GM18502 (cell line): ENCODE data around the gene RNU1-4.
A peak's percentile ranks its signal among the peaks of the same experiment; 100 is the strongest.
"Not testable (repeated sequence)": the region's sequence is repeated elsewhere in the genome, so short reads cannot be mapped to it uniquely, and the experiment has no call there.

Experiments
- ATAC-seq: cut with Tn5 transposase; IDR thresholded peaks from one replicate; pipeline ENCODE4 v1.9.1; 2021; ENCODE audit warnings: mild to moderate bottlenecking; ENCODE audit not compliant: unreplicated experiment, poor library complexity

RNU1-4 gene

DNA sequence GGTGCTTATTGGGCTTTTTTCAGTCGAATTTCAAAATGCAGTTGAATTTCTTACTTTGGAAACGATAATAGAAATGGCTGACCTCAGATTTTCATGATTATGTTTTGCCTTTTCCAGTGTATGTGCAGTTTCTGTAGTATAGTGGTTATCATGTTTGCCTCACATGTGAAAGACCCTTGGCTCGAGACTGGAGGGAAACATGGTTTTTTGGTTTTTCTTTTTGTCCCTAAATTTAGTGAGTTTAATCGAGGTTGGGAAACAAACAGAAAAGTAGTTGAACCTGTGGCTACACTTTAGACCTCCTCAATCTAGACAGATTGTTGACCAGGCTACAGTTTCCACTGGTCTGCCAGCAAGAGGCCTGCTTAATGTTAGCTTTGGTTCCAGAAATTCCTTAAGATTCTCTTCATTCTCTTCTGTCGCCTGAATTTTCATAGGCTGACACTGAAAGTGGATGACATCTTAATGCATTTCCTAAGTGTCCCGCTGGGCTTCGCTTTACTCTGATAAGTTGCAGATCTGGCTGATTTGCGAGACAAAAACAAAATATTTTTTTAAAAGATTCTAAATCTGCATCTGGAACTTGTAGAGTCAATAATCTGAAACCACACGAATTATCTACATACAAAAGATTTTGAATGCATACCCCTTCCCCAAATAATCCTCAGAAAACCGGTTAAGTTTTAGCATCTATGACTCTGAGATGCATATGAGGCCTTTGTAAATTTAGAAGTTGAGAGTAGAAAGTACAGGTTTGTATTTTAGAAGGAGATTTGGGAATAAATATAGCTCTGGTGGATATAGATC is 14.7 kb upstream of the RNU1-4 start:
- ATAC-seq: not testable (repeated sequence)

DNA sequence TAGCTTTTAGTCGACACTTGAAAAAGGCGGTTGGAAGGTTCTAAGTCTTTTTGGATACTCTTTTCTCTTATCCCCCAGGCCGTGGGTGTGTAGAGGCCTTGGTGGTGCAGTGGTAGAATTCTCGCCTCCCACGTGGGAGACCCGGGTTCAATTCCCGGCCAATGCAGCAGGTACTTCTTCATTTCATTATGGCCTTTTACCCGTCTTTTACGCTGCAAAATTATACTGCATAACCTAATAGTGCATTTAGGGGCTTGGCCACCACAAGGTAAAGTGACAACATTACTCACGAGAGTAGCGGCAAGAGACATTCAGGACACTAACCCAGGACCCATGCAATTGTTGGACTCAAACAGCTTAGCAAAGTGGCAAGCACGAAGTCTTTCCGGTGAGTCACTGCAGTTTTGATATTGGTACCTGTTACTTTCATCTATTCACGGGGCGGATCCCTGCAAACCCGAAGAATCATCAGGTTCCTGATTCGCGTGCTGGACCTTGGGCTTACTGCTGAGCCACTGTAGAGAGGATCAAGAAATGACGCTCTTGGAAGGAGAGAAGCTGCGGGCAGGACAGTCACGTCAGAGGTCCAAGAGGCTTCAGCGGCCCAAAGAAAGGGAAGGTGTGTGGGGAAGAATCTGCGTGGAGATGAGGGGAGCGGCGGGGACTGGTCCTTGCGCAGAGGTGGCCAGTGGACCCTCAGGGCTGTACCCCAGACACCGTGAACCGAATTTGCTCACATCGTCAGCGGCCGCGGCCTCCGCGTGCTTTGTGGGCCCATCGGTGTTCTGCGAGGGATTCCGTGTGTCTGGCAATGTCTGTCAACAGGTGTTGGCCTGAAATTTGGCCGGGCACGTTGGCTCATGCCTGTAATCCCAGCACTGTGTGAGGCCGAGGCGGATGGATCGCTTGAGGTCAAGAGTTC is 12.9 kb upstream of the RNU1-4 start:
- peak; percentile 57 for ATAC-seq

DNA sequence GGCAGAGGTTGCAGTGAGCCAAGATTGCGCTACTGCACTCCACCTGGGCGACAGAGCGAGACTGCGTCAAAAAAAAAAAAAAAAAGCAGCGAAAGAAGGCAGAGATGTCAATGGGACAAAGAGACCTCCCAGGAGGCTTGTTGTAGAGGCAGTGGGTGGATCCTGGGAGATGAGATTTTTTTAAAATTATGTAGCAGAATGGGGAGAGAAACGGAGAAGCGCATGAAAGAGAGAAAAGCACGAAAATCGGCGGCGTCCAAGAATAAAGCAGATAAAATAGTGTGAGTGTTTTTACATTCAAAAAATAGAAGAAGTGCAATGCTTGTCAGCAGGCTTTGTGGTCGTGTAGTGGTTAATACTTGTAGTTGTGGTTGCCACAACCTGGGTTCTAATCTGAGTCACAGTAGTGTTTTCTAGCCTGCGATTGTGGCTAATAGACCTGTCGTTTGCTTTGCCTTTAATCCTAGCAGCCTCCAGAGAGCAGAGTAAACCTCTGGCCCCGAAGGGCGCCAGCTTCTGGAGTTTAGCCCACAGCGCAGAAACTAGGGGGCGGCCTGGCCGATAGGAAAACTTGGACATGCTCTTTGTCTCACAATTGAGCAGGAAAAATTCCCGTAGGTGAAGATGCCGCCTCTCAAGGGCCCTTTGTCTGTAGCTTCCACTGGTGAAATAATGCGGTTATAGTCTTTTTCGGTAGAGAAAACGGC is 11.9 kb upstream of the RNU1-4 start:
- peak; percentile 61 for ATAC-seq

DNA sequence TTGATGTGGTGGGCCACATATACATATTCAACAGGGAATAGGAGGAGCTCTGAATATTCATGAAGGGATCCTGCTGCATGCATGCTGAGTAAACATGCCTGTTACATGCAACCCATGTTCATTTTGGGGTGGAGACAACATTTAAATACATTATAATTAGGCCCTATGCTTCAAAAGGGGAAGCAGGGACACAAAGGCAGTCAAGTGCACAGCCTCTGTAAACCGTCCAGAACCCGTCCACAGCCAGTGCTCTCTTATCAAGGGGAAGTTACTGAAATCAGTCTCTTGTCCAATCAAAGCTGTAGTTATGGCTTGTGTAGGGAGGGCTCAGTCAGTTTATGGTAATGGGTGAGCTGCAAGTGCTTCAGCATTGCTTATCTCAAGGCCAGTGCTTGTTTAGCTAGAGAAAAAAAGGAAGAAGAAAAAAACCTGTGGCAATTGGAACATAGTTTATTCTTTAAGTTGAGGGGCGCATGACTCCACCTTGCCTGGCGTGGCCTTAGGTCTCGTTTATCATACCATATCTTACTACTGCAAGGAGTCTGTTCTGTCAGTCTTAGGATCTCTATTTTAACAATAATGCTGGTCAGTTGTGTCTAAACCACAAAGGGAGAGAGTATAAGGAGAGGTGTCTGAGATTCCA is 7.9 kb upstream of the RNU1-4 start:
- ATAC-seq: not testable (repeated sequence)

DNA sequence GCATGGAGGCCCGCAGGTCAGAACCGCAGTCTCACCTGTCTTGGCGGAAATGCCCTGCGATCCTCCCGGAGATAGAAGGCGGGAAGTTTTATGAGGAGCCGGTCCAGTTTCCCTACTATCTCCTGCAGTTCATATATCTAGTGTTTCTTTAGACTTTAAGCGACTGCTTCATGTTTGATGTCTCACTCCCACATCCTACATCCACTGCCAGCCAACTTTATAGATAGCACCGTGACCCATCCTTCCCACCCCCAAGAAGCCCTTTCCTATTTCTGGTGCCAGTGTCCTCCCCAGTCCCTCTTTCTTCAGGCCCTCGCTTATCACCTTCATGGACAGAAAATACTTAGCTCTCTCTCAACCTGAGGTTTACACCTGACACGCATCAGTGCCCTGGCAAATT is 914 bp downstream of the RNU1-4 start:
- not testable (repeated sequence) for ATAC-seq

DNA sequence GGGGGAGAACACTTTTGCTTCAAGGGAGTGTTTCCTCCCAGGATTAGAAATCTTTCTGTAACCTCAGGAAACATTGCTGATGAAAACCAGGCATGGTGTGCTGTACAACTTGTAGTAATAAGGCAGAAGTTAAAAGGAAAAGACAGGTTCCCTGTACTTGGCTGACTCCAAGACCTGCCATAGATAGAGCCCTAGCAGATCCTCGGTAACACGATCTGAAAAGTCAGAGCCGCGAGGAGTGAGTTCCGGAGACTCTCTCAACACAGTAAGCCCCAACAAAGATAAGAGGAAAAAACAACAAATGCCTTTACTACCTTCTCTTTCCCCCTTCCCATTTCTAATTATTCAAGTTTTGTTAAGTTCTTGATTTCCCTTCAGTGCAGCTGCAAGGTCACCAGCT is 7.3 kb downstream of the RNU1-4 start:
- not testable (repeated sequence) for ATAC-seq

DNA sequence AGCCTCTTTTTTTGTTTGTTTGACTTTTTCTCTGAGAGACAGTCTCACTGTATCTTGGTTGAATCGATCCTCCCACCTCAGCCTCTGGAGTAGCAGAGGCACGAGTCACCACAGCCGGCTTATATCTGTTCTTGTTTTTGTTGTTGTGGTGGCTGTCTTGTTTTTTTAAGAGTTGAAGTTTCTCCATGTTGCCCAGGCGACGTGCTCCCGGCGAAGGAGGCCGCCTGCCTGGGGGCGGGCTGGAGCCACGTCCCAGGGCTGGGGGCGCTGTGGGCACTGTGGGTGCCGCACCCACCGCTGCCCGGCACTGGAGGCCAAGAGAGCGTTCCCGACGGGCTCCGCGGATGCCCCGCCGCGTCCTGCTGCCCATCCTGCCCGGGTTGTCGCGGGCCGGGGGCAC is 8.4 kb downstream of the RNU1-4 start:
- not testable (repeated sequence) for ATAC-seq

DNA sequence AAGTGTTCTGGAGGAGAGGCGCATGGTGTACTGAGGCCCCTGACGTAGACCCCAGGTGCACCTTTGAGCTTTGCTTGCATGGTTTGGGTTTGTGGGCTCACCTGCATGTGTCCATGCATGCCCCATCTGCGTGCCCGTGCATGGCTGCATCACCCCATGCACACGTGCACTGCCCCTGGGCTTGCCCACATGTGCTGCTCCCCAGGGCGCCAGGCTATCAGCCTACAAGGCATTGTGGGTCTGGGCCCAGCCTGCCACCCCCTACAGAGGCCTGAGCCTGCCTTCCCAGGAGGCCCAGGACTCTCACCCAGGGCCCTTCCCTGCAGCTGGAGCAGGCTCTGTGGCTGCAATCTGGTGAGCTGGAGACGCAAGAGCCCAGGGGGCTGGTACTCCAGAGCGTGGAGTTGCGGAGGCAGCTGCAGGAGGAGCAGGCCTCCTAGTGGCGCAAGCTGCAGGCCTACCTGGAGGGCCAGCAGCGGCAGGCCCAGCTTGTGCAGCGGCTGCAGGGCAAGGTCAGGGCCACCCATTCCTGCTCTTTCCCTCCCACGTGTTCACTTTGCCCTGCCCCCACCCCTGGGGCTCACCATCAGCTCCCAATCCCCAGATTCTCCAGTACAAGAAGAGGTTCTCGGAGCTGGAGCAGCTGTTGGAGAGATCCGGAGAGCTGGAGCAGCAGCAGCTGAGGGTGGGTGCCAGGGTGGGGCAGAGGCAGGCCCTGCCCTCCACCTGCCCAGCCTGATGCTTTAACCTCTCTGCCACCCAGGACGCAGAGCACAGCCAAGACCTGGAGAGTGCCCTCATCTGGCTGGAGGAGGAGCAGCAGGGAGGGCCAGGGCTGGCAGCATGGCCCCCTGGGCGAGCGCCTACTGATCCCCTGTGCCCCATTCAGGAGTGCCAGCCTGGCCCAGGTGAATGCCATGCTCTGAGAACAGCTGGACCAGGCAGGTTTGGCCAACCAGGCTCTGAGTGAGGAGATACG is 9.9 kb downstream of the RNU1-4 start:
- ATAC-seq: not testable (repeated sequence)

DNA sequence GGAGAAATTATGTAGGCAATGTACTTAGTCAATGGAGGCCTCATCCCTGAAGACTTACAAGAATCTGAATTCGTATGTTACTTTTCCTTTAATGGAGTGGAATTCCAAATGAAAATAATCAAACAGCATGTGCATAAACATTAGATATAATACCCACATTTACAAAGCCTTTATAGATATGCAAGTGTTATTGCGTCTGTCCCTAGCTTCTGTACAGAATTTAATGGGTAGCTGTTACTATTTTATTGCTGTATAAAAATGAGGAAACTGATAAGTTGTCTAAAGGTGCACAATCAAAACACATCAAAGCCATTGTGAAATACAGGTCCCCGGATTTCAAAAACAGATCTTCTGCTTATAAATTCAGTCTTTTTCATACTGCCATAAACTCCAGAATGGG is 12.5 kb downstream of the RNU1-4 start:
- not testable (repeated sequence) for ATAC-seq

DNA sequence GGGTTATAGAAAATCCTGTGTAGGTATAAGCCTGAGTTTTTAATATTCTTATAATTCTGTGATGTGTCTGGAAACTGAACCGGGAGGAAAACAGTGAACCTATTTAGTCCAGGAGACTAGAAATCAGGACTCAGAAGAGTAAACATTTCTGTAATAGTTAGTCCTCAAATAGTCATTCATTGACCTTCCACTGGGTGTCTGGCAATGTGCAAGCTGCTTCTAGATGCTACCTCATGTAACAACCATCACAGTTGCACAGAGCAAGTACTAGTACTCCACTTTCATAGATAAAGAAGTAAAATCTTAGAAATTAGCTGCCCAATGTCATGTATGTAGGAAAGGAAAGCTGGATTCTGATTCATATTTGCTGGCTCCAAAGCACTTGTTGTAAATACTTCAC is 15.1 kb downstream of the RNU1-4 start:
- ATAC-seq: not testable (repeated sequence)

DNA sequence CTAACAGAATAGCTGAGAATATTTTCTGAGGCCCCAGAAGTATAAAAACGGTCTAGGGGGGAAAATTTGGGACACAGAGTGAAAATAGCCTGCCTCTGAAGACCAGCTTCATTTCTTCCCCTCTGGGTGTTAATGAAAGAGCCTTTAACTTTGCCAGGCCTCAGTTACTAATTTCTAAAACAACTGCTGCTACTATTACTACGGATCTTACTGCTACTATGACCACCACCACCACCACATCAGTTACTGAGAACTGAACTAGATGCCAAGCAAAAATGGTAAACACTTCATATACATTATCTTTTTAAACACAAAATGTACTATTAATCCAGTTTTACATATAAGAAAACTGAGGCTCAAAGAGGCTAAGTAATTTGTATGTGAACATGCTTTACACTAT is 15.6 kb downstream of the RNU1-4 start:
- not testable (repeated sequence) for ATAC-seq

DNA sequence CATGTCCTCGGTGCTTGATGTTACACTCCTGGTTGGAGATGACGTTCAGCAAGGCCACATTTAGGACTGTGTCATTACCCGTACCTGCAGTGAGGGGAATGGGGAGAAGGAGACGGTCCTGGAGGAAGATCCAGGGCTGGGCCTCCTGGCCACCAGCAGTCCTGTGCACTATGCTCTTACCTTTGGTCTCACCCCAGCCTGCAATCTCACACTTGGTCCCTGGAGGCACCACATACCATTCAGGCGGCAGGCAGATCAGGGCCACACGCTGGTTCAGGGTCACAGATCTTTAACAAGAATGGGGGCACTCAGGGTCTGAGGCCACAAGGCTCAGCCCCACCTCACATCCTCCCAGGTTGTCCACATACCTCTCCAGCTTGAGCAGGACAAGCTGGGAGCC is 17.3 kb downstream of the RNU1-4 start:
- ATAC-seq: not testable (repeated sequence)

DNA sequence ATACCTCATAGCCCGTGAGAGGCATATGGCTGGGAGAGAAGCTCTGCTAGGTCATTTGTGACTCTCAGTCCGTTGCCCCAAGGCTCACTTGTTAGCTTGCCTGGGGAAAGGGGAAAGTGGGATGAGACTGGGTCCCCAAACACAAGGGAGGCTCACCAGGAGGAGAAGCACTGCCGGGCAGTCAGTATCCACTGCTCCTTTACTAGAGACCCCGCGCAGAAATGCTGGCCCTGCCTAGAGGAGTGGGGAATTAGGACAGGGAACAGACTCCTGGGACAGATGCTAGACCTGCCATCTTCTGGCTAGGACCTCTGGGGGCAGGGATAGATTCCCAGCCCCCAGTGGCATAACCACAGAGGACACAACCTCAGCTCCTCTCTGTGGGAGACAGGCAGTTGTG is 17.7 kb downstream of the RNU1-4 start:
- not testable (repeated sequence) for ATAC-seq

DNA sequence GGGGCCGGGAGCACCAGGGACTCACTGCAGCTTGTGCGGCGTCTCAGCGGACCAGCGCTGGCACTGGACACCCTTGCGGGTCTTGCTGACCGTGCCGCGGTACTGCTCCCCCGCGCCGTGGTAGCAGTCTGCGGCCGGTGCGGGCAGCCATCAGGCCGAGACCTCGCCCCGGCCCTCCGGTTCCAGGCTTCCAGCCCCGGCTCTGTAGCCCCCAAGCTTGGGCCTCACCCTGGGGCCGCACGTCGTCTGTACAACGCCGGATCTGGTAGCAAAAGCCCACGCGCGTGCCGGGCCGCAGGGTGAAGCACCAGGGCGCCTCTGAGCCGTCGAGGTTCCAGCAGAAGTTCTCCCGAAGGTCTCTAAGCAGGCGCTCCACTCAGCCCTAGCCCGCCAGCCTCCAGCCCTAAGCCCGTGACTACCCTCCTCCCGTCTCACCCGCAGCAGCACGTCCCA is 18.8 kb downstream of the RNU1-4 start:
- not testable (repeated sequence) for ATAC-seq

DNA sequence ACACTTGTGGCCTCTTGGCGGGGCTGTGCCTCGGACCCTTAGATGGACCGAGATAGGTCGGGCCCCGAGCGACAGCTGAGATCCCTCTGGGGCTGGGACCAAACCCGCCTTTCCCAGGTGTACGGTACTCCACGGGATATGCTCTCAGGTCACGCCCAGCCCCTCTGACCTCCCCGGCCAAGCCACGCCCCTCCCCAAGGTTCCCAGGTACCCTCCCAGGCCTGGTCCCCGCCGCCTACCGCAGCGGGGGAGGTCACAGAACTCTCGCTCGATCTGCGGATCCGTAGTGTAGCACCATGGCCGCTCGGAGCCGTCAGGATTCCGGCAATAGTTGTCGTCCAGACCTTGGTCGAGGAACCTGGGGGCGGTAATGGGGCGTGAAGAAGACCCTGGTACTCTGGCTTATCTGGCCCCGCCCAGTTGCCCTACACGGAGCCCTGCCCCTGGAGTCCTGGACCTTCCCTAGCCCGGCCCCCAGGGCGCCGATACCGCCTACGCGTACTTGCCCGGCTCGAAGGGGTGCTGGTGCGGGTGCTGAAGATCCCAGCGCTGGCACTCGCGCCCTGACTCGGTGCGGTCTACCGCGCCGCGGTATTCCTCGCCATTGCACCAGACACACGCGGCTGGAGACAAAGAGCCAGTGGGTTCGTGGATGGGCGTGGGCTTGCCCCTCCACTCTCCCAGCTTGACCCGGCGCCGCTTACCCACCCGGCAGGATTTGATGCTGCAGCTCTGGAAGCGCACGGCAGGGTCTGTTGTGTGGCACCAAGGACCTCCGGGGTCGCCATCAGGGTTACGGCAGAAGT is 19.5 kb downstream of the RNU1-4 start:
- ATAC-seq: not testable (repeated sequence)

DNA sequence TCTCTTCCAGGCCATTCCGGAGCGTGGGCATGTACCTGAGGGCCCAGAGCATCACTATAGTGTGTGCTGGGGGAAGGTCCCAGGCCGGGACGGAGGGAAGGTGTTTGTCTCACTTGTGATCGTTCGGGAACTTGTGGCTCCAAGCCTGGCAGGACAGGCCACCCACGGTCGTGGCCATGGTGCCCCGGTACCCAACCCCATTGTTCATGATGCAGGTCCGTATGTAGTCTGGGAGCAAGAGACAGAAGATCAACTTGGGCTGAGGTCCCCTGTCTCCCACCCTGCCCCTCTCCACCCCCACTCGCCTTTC is 20.1 kb downstream of the RNU1-4 start:
- ATAC-seq: not testable (repeated sequence)

DNA sequence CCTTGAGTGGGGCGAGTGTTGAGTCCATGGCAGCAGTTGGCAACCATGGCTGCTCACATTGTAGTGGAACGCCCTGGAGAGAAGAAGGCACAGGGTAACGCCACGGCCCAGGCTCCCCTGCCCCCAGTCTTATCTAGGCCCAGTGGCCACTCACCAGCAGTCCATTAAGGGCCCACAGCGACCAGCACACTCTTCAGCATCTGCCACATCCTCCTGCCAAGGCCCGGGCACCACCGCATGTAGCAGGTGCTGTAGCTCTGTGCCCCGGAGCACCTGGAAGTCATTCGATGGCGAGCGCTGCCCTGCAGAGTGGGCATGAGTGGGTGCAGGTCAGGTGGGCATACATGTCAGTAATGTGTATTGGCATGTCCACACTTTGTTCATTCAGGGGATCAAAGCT is 20.5 kb downstream of the RNU1-4 start:
- ATAC-seq: not testable (repeated sequence)

DNA sequence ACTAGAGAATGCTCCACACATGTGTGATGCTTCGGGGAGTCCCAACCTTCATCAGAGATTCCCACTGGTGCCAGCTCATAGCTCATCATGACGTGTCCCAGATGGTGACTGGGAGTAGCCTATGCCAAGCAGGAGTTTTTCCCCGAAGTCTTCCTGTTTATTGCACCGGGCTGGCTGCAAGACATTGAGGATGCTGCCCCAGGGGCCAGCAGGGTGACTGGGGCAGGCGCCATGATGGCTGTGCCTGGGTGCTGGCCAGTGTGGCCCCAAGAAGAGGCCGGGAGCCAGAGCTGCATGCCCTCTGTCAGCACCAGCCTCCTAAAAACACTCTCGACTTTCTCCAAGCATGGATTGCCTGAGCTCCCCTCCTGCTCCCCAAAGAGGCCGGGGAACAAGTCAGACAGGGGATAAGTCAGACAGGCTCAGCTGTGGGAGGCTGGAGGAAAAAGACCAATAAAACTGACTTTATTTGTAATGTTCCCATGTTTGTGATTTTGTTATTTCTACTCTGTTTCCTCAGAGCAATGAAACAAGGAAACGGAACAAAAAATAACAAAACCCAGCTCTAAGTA is 24.0 kb downstream of the RNU1-4 start:
- not testable (repeated sequence) for ATAC-seq
